Measurements from ENCODE around the gene NPBWR2. TPM values are rescaled to one million over a fixed set of nuclear protein-coding genes. Genes with fewer than 3 reads are reported as not detected.

Gene NPBWR2
- polyA plus RNA-seq, 1 donor from 2014 or later, result not detected

DNA sequence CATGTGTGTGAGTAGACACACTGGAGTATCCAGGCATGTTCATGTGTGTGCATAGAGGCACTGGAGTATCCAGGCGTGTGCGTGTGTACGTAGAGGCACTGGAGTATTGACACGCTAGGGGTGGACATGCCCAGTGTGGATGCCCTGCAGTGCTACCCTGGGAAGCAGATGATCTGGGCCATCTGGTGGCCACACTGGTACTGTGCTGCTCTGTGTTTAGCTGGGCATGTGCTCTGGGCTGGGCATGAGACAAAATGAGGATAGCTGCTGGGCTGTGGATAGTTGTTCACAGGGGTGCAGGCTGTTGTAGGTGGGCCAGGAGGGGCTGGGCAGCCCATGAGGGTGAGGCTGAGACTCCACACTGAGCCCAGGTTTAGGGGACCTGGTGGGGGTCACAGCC lies 24.0 kb upstream of the NPBWR2 start:
- no peaks in the 10 kb centered on the region for H3K9me3 ChIP-seq (ENCODE audit: low read length)
- H3K4me3 ChIP-seq (ENCODE audit: low read length), result no peak overlapping the region
- TF ChIP-seq MXI1 (conservative IDR thresholded peaks at IDR 0.05; ENCODE audit: poor library complexity, severe bottlenecking) (no peak), SMC3 (conservative IDR thresholded peaks at IDR 0.05; ENCODE audit: poor library complexity) (no peak), RAD21 (conservative IDR thresholded peaks at IDR 0.05) (no peak), TAF1 (IDR thresholded peaks at IDR 0.05; ENCODE audit: low read depth) (no peak), EP300 (conservative IDR thresholded peaks at IDR 0.05; ENCODE audit: poor library complexity, severe bottlenecking) (no peak), POLR2AphosphoS5 (IDR thresholded peaks at IDR 0.05) (no peak), EZH2 (IDR thresholded peaks at IDR 0.05; ENCODE audit: borderline replicate concordance, insufficient read depth, low read length, poor library complexity, severe bottlenecking) (no peak)
- TF ChIP-seq, protein P1, sequence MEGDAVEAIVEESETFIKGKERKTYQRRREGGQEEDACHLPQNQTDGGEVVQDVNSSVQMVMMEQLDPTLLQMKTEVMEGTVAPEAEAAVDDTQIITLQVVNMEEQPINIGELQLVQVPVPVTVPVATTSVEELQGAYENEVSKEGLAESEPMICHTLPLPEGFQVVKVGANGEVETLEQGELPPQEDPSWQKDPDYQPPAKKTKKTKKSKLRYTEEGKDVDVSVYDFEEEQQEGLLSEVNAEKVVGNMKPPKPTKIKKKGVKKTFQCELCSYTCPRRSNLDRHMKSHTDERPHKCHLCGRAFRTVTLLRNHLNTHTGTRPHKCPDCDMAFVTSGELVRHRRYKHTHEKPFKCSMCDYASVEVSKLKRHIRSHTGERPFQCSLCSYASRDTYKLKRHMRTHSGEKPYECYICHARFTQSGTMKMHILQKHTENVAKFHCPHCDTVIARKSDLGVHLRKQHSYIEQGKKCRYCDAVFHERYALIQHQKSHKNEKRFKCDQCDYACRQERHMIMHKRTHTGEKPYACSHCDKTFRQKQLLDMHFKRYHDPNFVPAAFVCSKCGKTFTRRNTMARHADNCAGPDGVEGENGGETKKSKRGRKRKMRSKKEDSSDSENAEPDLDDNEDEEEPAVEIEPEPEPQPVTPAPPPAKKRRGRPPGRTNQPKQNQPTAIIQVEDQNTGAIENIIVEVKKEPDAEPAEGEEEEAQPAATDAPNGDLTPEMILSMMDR (IDR thresholded peaks at IDR 0.05; ENCODE audit: poor library complexity, severe bottlenecking), result no peak
- TF ChIP-seq, protein P2, sequence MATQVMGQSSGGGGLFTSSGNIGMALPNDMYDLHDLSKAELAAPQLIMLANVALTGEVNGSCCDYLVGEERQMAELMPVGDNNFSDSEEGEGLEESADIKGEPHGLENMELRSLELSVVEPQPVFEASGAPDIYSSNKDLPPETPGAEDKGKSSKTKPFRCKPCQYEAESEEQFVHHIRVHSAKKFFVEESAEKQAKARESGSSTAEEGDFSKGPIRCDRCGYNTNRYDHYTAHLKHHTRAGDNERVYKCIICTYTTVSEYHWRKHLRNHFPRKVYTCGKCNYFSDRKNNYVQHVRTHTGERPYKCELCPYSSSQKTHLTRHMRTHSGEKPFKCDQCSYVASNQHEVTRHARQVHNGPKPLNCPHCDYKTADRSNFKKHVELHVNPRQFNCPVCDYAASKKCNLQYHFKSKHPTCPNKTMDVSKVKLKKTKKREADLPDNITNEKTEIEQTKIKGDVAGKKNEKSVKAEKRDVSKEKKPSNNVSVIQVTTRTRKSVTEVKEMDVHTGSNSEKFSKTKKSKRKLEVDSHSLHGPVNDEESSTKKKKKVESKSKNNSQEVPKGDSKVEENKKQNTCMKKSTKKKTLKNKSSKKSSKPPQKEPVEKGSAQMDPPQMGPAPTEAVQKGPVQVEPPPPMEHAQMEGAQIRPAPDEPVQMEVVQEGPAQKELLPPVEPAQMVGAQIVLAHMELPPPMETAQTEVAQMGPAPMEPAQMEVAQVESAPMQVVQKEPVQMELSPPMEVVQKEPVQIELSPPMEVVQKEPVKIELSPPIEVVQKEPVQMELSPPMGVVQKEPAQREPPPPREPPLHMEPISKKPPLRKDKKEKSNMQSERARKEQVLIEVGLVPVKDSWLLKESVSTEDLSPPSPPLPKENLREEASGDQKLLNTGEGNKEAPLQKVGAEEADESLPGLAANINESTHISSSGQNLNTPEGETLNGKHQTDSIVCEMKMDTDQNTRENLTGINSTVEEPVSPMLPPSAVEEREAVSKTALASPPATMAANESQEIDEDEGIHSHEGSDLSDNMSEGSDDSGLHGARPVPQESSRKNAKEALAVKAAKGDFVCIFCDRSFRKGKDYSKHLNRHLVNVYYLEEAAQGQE (IDR thresholded peaks at IDR 0.05; ENCODE audit: borderline replicate concordance), result no peak
- H3K79me2 ChIP-seq (replicated peaks; ENCODE audit: insufficient read depth, low read length), result no peaks in the 10 kb centered on the region
- H3K27me3 ChIP-seq (ENCODE audit: insufficient read depth, low read depth, low read length), result no peaks in the 10 kb centered on the region
- H4K20me1 ChIP-seq (ENCODE audit: insufficient read depth), result no peaks in the 10 kb centered on the region
- H3K9ac ChIP-seq (ENCODE audit: low read length), result no peak overlapping the region
- H3K4me2 ChIP-seq (ENCODE audit: low read length), result no peak overlapping the region
- no peaks in the 10 kb centered on the region for H3F3A ChIP-seq (ENCODE audit: insufficient read depth, low read length, poor library complexity, severe bottlenecking)
- H3K36me3 ChIP-seq (ENCODE audit: insufficient read depth, low read length), result no peaks in the 10 kb centered on the region
- no peak overlapping the region for H3K27ac ChIP-seq (ENCODE audit: low read length)
- no peaks in the 10 kb centered on the region for H3K9me2 ChIP-seq (ENCODE audit: insufficient read depth, low read length)
- H2AFZ ChIP-seq (ENCODE audit: low read depth, low read length), result no peak overlapping the region

DNA sequence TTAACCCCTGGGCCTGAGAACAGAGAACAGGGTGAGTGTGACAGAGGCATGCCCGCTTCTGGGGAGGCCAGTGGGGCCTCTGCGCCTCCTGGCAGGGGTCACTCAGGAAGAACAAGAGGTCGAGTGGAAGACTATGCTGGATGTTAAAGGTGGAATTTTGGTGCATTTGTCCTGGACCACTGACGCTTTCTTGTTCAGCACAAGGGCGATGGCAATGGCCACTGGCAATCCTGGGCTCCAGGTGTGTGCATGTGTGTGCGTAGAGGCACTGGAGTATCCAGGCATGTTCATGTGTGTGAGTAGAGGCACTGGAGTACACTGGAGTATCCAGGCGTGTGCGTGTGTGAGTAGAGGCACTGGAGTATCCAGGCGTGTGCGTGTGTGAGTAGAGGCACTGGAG lies 23.5 kb upstream of the NPBWR2 start:
- H3K4me3 ChIP-seq (ENCODE audit: low read length), result no peak overlapping the region
- no peak overlapping the region for H3K9ac ChIP-seq (ENCODE audit: low read length)
- no peaks in the 10 kb centered on the region for H4K20me1 ChIP-seq (ENCODE audit: insufficient read depth)
- H3K9me3 ChIP-seq (ENCODE audit: low read length), result no peaks in the 10 kb centered on the region
- no peak overlapping the region for H2AFZ ChIP-seq (ENCODE audit: low read depth, low read length)
- H3K36me3 ChIP-seq (ENCODE audit: insufficient read depth, low read length), result no peaks in the 10 kb centered on the region
- H3K27ac ChIP-seq (ENCODE audit: low read length), result no peak overlapping the region
- no peaks in the 10 kb centered on the region for H3F3A ChIP-seq (ENCODE audit: insufficient read depth, low read length, poor library complexity, severe bottlenecking)
- H3K9me2 ChIP-seq (ENCODE audit: insufficient read depth, low read length), result no peaks in the 10 kb centered on the region
- no peak overlapping the region for H3K4me2 ChIP-seq (ENCODE audit: low read length)
- H3K79me2 ChIP-seq (replicated peaks; ENCODE audit: insufficient read depth, low read length), result no peaks in the 10 kb centered on the region
- H3K27me3 ChIP-seq (ENCODE audit: insufficient read depth, low read depth, low read length), result no peaks in the 10 kb centered on the region
- TF ChIP-seq TAF1 (IDR thresholded peaks at IDR 0.05; ENCODE audit: low read depth) (no peak), POLR2AphosphoS5 (IDR thresholded peaks at IDR 0.05) (no peak), RAD21 (conservative IDR thresholded peaks at IDR 0.05) (no peak), EZH2 (IDR thresholded peaks at IDR 0.05; ENCODE audit: borderline replicate concordance, insufficient read depth, low read length, poor library complexity, severe bottlenecking) (no peak), SMC3 (conservative IDR thresholded peaks at IDR 0.05; ENCODE audit: poor library complexity) (no peak), MXI1 (conservative IDR thresholded peaks at IDR 0.05; ENCODE audit: poor library complexity, severe bottlenecking) (no peak), EP300 (conservative IDR thresholded peaks at IDR 0.05; ENCODE audit: poor library complexity, severe bottlenecking) (no peak)
- TF ChIP-seq, protein P2 (IDR thresholded peaks at IDR 0.05; ENCODE audit: borderline replicate concordance), result no peak
- TF ChIP-seq, protein P1 (IDR thresholded peaks at IDR 0.05; ENCODE audit: poor library complexity, severe bottlenecking), result no peak

Data from neural cell (in vitro differentiated cells).